HCT116 (cell line): ENCODE measurements around the gene PEF1. TPM values are rescaled to one million over a fixed set of nuclear protein-coding genes. Genes with fewer than 3 reads are reported as not detected.

ENCODE experiments used
- ATAC-seq: fragments of 200-7000 bp; cut with Tn5 transposase; 2 replicates; pipeline ENCODE4 v1.9.1; 2020; ENCODE audit warnings: mild to moderate bottlenecking, moderate library complexity
- BruUV-seq: library from RNA; stranded (reverse); fragments of 400-500 nt; replicated peaks from 2 replicates; lab custom pipeline; 2021; lab: Mats Ljungman, UMichigan
- CTCF ChIA-PET: fragments of 300-600 bp; sonication (Branson Sonifier 250); formaldehyde crosslinking; loops from one replicate; lab custom pipeline; 2021; ENCODE audit warnings: antibody characterized with exemption; lab: Charles Lee
- POLR2A ChIA-PET: fragments of 300-600, 350-600 bp; sonication (Branson Sonifier 250); formaldehyde crosslinking; loops from one replicate; lab custom pipeline; 2021; ENCODE audit warnings: antibody characterized with exemption; lab: Charles Lee
- RAD21 ChIA-PET, 2 experiments: fragments of 300-600 bp; sonication (Branson Sonifier 250); formaldehyde crosslinking; loops; one replicate each; lab custom pipeline; 2023; ENCODE audit warnings: low total read pairs in 2 of 2; ENCODE audit not compliant: uncharacterized antibody in 2 of 2, unreplicated experiment in 2 of 2, low non-redundant PET in 1 of 2; lab: Charles Lee
- DNase-seq: peaks from one replicate; pipeline ENCODE4 v3.0.0-alpha.2; 2010; ENCODE audit warnings: low read depth, low spot score
- H2AFZ ChIP-seq: fragments of 200-600 bp; shearing (Covaris generic), sonication (generic); 2 replicates; pipeline ENCODE4 v1.6.1; 2017; ENCODE audit warnings: low read depth, mixed run types, mixed read lengths, antibody characterized with exemption, low read length; ENCODE audit not compliant: poor library complexity, severe bottlenecking
- H3K27ac ChIP-seq: 2 replicates; pipeline ENCODE4 v1.5.1; 2012; ENCODE audit warnings: low read depth, low read length
- H3K27me3 ChIP-seq: fragments of 200-600 bp; sonication (generic); 2 replicates; pipeline ENCODE4 v1.6.1; 2016; ENCODE audit warnings: mixed run types, low read length, mixed read lengths; ENCODE audit not compliant: insufficient read depth
- H3K36me3 ChIP-seq, 2 experiments: fragments of 200-500 bp in 1 of 2; fragments of 200-600 bp in 1 of 2; sonication (Bioruptor generic) in 1 of 2; sonication (generic) in 1 of 2; 2 replicates each; pipeline versions ENCODE4 v1.5.1 to v1.6.1; 2014 to 2016; ENCODE audit warnings: low read length in 2 of 2, inconsistent platforms in 1 of 2, mixed read lengths in 1 of 2, mixed run types in 1 of 2; ENCODE audit not compliant: insufficient read depth in 2 of 2, control insufficient read depth in 1 of 2
- H3K4me1 ChIP-seq, 2 experiments: fragments of 200-600 bp in 1 of 2; sonication (generic) in 1 of 2; 2 replicates each; pipeline versions ENCODE4 v1.5.1 to v1.6.1; 2012 to 2017; ENCODE audit warnings: low read length in 2 of 2, inconsistent platforms in 1 of 2, mild to moderate bottlenecking in 1 of 2, mixed read lengths in 1 of 2, mixed run types in 1 of 2, moderate library complexity in 1 of 2; ENCODE audit not compliant: insufficient read depth in 2 of 2, control insufficient read depth in 1 of 2
- H3K4me2 ChIP-seq: fragments of 200-600 bp; sonication (generic); 2 replicates; pipeline ENCODE4 v1.6.1; 2017; ENCODE audit warnings: mixed run types, low read length, mixed read lengths
- H3K4me3 ChIP-seq, 2 experiments: fragments of 200-600 bp in 1 of 2; sonication (generic) in 1 of 2; replicated peaks in 1 of 2; 2 replicates each; pipeline ENCODE4 v1.5.1; 2011 to 2016; ENCODE audit warnings: low read length in 2 of 2, control low read depth in 1 of 2, low read depth in 1 of 2, mild to moderate bottlenecking in 1 of 2, mixed read lengths in 1 of 2, mixed run types in 1 of 2
- H3K79me2 ChIP-seq: fragments of 200-600 bp; sonication (generic); 2 replicates; pipeline ENCODE4 v1.6.1; 2017; ENCODE audit warnings: mild to moderate bottlenecking, mixed run types, low read length, moderate library complexity, mixed read lengths; ENCODE audit not compliant: insufficient read depth
- H3K9ac ChIP-seq: fragments of 200-600 bp; sonication (generic); 2 replicates; pipeline ENCODE4 v1.6.1; 2016; ENCODE audit warnings: low read length, mixed read lengths
- H3K9me2 ChIP-seq: fragments of 200-600 bp; sonication (generic), shearing (Covaris generic); 2 replicates; pipeline ENCODE4 v1.6.1; 2017; ENCODE audit warnings: mixed run types, mild to moderate bottlenecking, moderate library complexity; ENCODE audit not compliant: insufficient read depth
- H3K9me3 ChIP-seq, 2 experiments: fragments of 200-500 bp in 1 of 2; fragments of 200-600 bp in 1 of 2; sonication (Bioruptor generic) in 1 of 2; sonication (generic) in 1 of 2; 2 replicates each; pipeline ENCODE4 v1.6.1; 2014 to 2017; ENCODE audit warnings: low read length in 2 of 2, mixed read lengths in 2 of 2, inconsistent platforms in 1 of 2, low read depth in 1 of 2, mild to moderate bottlenecking in 1 of 2, mixed run types in 1 of 2, moderate library complexity in 1 of 2; ENCODE audit not compliant: control insufficient read depth in 1 of 2, insufficient read depth in 1 of 2
- H4K20me1 ChIP-seq: fragments of 200-600 bp; sonication (generic), shearing (Covaris generic); 2 replicates; pipeline ENCODE4 v1.6.1; 2017; ENCODE audit warnings: mixed run types, mild to moderate bottlenecking, moderate library complexity; ENCODE audit not compliant: insufficient read depth
- CBX3 ChIP-seq: IDR thresholded peaks from 2 replicates; pipeline ENCODE4 v1.6.1; 2012; ENCODE audit warnings: low read depth
- EGR1 ChIP-seq: IDR thresholded peaks from 2 replicates; pipeline ENCODE4 v1.6.1; 2012; ENCODE audit warnings: low read depth
- ELF1 ChIP-seq: IDR thresholded peaks from 2 replicates; pipeline ENCODE4 v1.6.1; 2012; ENCODE audit warnings: low read depth, borderline replicate concordance
- JUND ChIP-seq: IDR thresholded peaks from 2 replicates; pipeline ENCODE4 v1.6.1; 2012
- YY1 ChIP-seq: IDR thresholded peaks from 2 replicates; pipeline ENCODE4 v1.6.1; 2011; ENCODE audit warnings: low read length, low read depth, moderate library complexity, mild to moderate bottlenecking; ENCODE audit not compliant: insufficient replicate concordance; ENCODE audit errors: extremely low read depth
- ZNF274 ChIP-seq: fragments of 200-500 bp; sonication (Bioruptor generic); IDR thresholded peaks from 2 replicates; pipeline ENCODE4 v1.6.1; 2014; ENCODE audit warnings: mild to moderate bottlenecking, low read depth, low read length, inconsistent platforms
- intact Hi-C: fragments of 100-400 bp; cut with micrococcal nuclease; formaldehyde crosslinking; loops from 2 replicates; pipeline ENCODE4 v1.10.0; 2022
- total RNA-seq: library from RNA; stranded (reverse); gene quantifications from one replicate; pipeline ENCODE4 v1.2.1, GENCODE V29; 2021; ENCODE audit not compliant: unreplicated experiment
- TF ChIP-seq, protein P1 (sequence below): IDR thresholded peaks from 2 replicates; pipeline ENCODE4 v1.6.1; 2012
- TF ChIP-seq, protein P2 (sequence below), 3 experiments: fragments of 200-600 bp in 1 of 3; sonication (generic) in 1 of 3; IDR thresholded peaks in 2 of 3; conservative IDR thresholded peaks in 1 of 3; 2 replicates each; pipeline ENCODE4 v1.5.1; 2012 to 2017; ENCODE audit warnings: low read depth in 2 of 3, low read length in 2 of 3, antibody characterized with exemption in 1 of 3, borderline replicate concordance in 1 of 3, control low read depth in 1 of 3, mild to moderate bottlenecking in 1 of 3, mixed read lengths in 1 of 3, mixed run types in 1 of 3, moderate library complexity in 1 of 3; ENCODE audit not compliant: insufficient read depth in 1 of 3

The PEF1 gene
- total RNA-seq, 1 experiment from 2014 or later: 37.6 TPM

DNA sequence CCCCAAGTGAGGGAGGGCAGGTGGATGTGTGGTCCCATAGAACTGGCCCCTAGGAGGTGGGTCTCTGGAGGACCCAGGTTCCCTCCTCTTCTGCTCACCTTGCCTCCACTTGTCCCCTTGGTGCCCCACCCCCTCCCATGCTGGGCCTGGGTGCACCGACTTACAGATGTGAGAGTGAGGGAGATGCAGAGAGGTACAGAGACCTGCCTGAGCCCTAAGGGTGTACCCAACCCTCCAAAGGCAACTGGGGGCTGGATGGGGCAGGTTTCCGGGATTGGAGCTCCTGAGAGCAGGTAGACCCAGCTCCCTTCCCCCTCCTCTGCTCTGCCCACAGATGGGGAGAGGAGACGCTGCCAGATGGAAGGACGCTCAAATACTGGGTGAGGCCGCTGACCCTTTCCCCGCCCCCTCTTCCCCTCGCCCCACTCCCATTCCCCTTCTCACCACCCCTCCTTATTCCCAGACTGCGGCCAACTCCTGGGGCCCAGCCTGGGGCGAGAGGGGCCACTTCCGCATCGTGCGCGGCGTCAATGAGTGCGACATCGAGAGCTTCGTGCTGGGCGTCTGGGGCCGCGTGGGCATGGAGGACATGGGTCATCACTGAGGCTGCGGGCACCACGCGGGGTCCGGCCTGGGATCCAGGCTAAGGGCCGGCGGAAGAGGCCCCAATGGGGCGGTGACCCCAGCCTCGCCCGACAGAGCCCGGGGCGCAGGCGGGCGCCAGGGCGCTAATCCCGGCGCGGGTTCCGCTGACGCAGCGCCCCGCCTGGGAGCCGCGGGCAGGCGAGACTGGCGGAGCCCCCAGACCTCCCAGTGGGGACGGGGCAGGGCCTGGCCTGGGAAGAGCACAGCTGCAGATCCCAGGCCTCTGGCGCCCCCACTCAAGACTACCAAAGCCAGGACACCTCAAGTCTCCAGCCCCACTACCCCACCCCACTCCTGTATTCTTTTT, 58.0 kb downstream of the PEF1 start:
- no peak for TF ChIP-seq ZNF274
- TF ChIP-seq EGR1: no peak
- no peak for TF ChIP-seq YY1
- no peak for TF ChIP-seq JUND
- no peak for TF ChIP-seq CBX3
- no peak for TF ChIP-seq ELF1
- TF ChIP-seq, protein P1, sequence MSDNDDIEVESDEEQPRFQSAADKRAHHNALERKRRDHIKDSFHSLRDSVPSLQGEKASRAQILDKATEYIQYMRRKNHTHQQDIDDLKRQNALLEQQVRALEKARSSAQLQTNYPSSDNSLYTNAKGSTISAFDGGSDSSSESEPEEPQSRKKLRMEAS: no peak
- TF ChIP-seq, protein P2, sequence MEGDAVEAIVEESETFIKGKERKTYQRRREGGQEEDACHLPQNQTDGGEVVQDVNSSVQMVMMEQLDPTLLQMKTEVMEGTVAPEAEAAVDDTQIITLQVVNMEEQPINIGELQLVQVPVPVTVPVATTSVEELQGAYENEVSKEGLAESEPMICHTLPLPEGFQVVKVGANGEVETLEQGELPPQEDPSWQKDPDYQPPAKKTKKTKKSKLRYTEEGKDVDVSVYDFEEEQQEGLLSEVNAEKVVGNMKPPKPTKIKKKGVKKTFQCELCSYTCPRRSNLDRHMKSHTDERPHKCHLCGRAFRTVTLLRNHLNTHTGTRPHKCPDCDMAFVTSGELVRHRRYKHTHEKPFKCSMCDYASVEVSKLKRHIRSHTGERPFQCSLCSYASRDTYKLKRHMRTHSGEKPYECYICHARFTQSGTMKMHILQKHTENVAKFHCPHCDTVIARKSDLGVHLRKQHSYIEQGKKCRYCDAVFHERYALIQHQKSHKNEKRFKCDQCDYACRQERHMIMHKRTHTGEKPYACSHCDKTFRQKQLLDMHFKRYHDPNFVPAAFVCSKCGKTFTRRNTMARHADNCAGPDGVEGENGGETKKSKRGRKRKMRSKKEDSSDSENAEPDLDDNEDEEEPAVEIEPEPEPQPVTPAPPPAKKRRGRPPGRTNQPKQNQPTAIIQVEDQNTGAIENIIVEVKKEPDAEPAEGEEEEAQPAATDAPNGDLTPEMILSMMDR (IDR thresholded peaks at IDR 0.05 in 2 of 3, conservative IDR thresholded peaks at IDR 0.05 in 1 of 3; ENCODE audit: borderline replicate concordance in 1 of 3, insufficient read depth in 1 of 3, low read depth in 2 of 3, low read length in 2 of 3): no peak
- Histone ChIP-seq H4K20me1 (no peaks in the 10 kb centered on the region), H3K9ac (no peak overlapping the region), H3K9me3 (no peaks in the 10 kb centered on the region), H2AFZ (no peak overlapping the region), H3K27ac (no peak overlapping the region), H3K4me3 (no peak overlapping the region), H3K36me3 (peaks cover 0 to 22% of the 10 kb centered on the region in 2 experiments; a peak in 1 of 4 replicates), H3K27me3 (no peaks in the 10 kb centered on the region), H3K79me2 (peaks cover 5% of the 10 kb centered on the region; the same call in 1 of the 2 replicates), H3K4me1 (peaks cover 60 to 74% of the 10 kb centered on the region in 2 experiments), H3K9me2 (no peaks in the 10 kb centered on the region), H3K4me2 (no peak overlapping the region)
- ATAC-seq (no peak), DNase-seq (no peak)
- intact Hi-C loops: no loop called here
- CTCF ChIA-PET: interaction anchor here (1.4 kb wide), 1 partner anchor 12 kb away, joined by 5 read pairs; no protein-coding TSS in a partner anchor
- RAD21 ChIA-PET: no interaction called here
- no TSS peak for BruUV-seq
- POLR2A ChIA-PET: no interaction called here
